Peyer's patch (tissue), 4 donors: ENCODE data around the gene CPNE9.

ENCODE experiments used
- CTCF ChIP-seq, 6 experiments: fragments of 450-650 bp in 4 of 6; fragments of 200-600 bp in 2 of 6; sonication (generic) in 1 of 6; IDR thresholded peaks; one replicate each; pipeline ENCODE4 v1.5.1; 2017 to 2019; ENCODE audit warnings: antibody characterized with exemption in 6 of 6, mild to moderate bottlenecking in 3 of 6, moderate library complexity in 1 of 6
- POLR2A ChIP-seq, 2 donors: fragments of 450-650 bp; IDR thresholded peaks; one replicate each; pipeline ENCODE4 v1.5.1; 2017; ENCODE audit warnings: antibody characterized with exemption in 2 of 2, mild to moderate bottlenecking in 2 of 2, moderate library complexity in 2 of 2

- TF ChIP-seq CTCF (IDR thresholded peaks at IDR 0.05) = peak in 5 of 6 experiments; percentile 22 to 54 (median 33)
- no peak for TF ChIP-seq POLR2A (IDR thresholded peaks at IDR 0.05)
These were observed 23.5 kb downstream of the CPNE9 start for GRCh38 chr3:9727041-9727595.
